Keratinocyte (primary cell): ENCODE data around the gene ADAMTS13.

Experiments
- CTCF ChIP-seq, 3 experiments: IDR thresholded peaks in 1 of 3; conservative IDR thresholded peaks in 1 of 3; optimal IDR thresholded peaks in 1 of 3; 2 replicates in 2 of 3; 3 replicates in 1 of 3; pipeline versions ENCODE3 to v1.5.1; 2011; ENCODE audit warnings: low read length in 3 of 3, mild to moderate bottlenecking in 3 of 3, moderate library complexity in 2 of 3, control low read depth in 1 of 3, inconsistent platforms in 1 of 3; ENCODE audit not compliant: insufficient read depth in 2 of 3; ENCODE audit errors: extremely low read depth in 1 of 3
- EZH2 ChIP-seq: IDR thresholded peaks from one replicate; pipeline ENCODE4 v1.6.1; 2012; ENCODE audit warnings: inconsistent platforms, mild to moderate bottlenecking, low read length, moderate library complexity

GRCh38 chr9:133467101-133467500 is 44.9 kb downstream of the ADAMTS13 start:
- TF ChIP-seq CTCF (optimal IDR thresholded peaks at IDR 0.05 in 1 of 3, IDR thresholded peaks at IDR 0.05 in 1 of 3, conservative IDR thresholded peaks at IDR 0.05 in 1 of 3; ENCODE audit: extremely low read depth in 1 of 3, insufficient read depth in 2 of 3, low read length in 3 of 3): no peak
- no peak for TF ChIP-seq EZH2
